GM21737 (cell line): Measurements from ENCODE around the gene CD200.
"Not testable (repeated sequence)": the region's sequence is repeated elsewhere in the genome, so short reads cannot be mapped to it uniquely, and the experiment has no call there.

Source experiments
- ATAC-seq: cut with Tn5 transposase; IDR thresholded peaks from one replicate; pipeline ENCODE4 v1.9.1; 2021; ENCODE audit warnings: mild to moderate bottlenecking, moderate library complexity; ENCODE audit not compliant: unreplicated experiment

CD200 gene

DNA sequence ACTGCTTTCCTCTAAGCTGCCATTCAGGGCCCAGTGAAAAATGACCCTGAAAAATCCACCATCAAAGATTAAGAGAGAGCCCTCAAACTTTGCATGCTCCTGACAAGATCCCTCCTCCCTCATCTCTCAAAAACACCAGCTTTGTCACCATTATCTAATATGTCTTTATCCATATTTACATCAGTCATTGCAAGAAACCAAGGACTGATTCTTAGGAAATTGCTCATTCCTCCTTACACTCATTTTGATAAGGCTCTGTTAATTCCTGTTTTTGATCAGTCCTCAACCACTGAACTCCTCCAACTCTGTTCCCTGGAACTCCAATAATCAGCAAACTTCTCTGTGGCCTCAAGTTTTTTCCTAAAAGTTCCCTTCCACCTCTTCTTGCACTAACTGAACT is 51.8 kb downstream of the CD200 start:
- ATAC-seq: no peak

DNA sequence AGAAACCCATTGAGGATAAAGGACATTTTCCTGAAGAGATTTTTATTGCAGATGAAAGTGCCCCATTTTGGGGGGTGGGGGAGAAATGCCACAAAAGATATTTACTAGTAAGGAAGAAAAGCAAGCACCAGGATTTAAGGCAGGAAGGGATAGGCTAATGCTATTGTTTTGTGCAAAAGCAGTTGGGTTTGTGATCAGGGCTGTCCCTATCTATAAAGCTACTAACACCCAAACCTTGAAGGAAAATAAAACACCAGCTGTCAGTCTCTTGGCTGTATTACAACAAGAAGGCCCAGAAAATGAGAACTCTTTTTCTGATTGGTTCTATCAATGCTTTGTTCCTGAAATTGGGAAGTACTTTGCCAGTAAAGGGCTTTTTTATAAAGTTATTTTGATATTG is 56.0 kb downstream of the CD200 start:
- no peak for ATAC-seq

DNA sequence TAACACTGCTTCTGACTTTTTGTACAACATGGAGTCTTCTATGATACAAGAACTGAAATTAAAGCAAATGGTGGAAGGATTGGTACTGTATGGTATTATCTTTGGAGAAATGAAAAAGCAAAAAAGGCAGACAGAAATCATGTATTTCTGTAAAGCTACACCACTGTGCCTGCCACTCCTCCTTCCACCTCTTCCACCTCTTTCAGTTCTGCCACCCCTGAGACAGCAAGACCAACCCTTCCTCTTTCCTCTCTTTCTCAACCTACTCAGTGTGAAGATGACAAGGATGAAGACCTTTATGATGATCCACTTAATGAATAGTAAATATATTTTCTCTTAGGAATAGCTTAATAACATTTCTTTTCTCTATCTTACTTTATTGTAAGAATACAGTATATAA is 57.0 kb downstream of the CD200 start:
- no peak for ATAC-seq

DNA sequence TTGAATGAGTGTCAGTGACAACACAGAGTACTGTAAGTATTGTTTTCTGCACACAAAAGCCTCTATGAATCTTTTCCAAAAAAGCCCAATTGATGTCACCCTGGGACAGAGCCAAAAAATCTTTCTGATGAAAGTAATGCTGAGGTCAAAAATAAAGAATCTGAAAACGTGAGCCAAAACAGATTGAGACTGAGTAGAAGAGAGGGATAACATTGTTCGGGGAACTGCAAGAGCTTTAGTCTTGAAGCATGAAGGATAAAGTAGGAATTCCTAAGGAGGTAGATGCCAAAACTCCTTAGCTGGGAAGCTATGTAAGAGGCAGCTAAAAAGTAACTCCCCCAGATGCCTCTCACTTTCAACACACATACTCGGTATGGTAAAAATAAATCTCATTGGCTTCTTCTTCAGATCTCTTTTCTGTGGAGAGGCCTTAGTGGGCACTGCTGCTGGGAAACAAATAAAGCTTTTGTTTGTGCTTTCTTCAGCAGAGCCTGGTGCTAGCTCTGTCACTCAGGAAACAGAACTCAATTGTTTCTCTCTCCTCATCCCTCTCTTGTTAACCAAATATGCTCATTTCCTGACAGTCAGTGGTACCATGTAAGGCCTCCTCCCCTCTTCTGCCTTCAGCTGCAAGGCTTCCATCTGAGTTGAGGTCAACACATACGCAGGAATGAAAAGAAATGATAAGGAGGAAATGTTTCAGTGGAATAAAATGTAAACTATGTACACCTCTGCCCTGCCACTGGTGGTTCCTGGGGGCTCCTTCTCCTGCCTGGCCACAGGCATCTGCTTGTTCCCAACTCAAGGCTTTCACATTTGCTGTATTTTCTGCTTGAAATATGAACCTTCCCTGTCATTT is 58.1 kb downstream of the CD200 start:
- no peak for ATAC-seq

DNA sequence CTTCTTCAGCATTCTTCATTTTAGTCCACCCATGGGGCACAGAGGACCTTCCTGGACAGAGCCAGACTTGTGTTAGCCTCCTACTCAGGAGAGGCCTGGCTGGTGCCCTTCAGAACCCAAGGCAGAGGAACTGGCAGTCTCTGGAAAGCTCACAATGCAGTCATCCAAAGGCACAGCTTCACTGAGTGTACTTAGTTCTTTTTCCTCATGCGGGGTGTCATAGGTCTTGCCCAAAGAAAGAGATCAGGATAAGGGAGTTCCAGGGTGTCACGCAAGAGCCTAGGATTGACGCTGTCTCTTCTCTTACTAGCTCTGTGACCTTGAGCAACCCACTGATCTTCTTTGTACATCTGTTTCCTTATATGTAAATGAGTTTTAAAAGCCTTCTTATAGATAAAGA is 58.7 kb downstream of the CD200 start:
- ATAC-seq: no peak

DNA sequence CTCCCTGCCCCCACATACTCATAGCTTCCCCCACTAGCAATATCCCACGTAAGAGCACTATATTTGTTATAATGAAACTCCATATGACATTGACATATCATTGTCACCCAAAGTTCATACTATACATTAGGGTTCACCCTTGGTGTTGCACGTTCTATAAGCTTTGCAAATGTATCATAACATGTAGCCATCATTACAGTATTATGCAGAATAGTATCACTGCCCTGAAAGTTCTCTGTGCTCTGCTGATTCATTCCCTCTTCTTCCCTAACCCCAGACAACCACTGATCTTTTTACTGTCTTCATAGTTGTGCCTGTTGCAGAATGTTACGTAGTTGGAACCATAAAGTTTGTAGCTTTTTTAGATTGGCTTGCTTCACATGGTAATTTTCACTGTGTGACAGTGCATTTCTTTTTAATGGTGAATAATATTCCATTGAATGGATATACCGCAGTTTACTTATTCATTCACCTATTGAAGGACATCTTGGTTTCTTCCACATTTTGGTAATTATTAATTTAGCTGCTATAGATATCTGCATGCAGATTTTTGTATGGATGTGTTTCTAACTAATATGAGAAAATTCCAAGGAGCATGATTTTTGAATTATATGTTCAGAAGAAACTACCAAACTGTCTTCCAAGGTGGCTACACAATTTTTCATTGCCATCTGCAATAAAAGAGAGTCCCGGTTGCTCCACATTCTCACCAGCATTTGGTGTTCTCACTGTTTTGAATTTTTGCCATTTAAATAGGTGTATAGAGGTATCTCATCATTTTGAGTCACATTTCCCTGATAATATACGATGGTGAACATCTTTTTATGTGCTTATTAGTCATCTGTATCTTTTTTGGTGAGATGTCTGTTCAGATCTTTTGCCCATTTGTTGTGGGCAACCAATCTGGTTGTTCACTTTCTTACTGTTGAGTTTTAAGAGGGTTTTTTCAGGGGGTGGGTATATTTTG is 59.7 kb downstream of the CD200 start:
- no peak for ATAC-seq

DNA sequence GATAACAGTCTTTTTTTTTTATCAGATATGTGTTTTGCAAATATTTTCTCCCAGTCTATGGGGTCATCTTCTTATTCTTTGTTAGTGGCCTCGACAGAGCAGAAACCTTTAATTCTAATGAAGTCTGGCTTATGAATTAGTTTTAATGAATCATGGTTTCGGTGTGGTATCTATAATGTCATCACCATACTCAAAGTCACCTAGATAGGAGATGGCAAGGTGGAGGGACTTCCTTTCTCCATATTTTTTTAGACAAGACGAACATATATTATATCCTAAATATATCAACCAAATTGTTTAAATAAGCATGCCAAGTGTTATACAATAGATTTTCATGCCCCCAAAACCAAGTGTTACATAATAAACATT is 60.4 kb downstream of the CD200 start:
- no peak for ATAC-seq

DNA sequence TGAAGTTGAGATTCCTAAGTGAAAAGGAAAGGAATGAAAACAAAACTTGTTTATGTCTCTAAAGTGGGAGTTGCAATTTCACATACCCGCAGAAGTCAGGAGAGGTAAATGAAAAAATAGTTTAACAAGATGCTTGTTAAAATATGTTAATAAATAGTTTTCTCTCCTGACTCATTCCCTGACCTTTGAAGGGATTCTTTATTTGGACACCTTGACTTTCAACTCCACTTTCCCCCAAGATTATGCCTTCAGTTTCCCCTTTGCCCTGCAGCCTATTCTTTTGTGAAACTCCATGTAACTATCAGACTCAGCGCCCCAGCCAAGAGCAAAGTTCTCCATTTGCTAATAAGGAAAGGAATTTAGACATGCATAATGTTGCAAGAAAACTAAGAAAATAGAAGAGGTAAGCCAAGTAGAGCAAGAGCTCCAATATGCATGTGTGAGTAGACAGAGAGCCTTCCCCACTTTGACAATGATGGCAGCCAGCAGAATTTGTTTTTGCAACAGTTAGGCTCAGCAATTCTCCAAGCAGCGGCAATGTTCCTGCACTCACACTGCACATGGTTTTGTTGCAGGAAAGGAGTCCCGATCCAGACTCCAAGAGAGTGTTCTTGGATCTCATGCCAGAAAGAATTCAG is 61.2 kb downstream of the CD200 start:
- ATAC-seq: no peak

DNA sequence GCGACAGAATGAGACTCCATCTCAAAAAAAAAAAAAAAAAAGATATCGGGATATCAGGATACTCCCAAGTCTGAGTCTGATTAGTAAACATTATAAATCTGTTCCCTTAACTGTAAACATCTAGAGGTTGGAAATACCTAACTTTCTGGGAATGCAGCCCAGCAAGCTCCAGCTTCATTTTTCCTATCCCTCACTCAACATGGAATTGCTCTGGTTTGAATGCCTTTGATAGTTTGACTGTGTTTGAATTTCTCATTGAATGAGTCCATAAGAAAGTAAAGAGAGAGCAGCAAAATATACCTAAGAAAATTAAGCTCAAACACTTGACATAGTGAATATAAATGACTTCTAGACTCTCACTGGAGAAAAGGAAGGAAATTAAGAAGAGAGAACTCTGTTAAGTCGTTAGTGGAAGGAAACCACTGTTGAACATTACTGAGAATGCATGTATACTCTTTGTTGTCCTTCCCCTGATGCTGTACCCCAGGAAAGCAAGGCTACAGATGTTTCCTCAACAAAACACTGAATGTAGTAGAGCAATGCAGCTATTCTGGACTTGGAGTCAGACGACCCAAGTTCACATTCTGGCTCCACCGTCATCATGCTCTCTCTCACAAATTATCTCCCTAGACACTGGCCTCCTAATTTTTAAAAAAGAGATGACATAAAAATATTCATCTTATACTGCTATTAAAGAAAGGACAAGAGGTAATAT is 62.4 kb downstream of the CD200 start:
- no peak for ATAC-seq

DNA sequence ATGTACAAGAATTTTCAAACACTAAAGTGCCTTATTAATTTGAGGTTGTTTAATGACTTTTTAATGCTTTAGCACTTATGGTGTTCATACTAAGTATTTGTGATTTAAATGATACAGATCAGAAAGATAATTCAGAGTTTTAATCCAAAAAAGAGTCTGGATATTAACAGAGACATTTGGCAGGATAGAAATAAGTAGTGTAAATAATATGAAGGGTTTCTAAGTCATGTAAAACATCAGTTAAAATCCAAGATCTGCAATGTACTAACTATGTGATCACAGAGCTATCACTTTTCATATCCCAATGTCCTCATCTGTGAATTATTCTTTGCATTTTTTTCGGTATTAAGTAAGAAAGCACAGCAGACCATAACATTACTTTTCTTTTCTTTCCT is 62.9 kb downstream of the CD200 start:
- ATAC-seq: no peak

DNA sequence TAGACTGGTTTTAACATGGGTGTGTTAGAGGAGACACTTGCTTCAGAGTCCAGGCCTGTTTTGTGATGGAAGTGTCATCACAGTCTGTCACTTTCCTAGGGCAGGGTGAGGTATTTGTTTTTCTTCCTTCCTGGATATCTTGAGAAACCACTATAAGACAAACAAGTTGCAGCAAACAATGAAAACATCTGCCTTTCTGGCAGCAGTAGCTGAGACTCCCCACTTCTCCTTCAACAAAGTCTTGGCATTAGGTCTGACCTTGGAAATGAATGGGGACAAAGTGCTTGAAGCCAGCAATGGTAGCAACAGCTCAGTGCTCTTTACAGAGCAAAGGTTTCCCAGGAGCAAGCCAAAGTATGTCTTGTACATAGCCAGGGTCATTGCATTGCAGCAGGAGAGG is 64.6 kb downstream of the CD200 start:
- no peak for ATAC-seq

DNA sequence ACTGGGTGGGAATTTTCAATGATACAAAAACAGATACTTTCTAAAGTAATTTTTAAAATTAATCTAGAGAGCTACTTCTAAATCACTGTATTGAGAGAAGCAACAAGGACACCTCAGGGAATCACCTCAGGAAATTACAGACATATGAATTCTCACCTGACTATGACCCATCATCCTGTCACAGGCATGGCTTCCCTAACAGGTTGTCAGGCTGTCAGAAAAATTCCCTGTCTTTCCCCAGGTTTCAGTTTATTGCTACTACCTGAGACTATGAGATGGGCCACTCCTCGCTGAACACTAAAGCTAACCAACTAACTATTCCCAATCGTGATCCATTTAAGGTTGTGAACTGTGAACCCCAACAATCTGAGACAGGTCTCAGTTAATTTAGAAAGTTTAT is 66.1 kb downstream of the CD200 start:
- ATAC-seq: no peak

DNA sequence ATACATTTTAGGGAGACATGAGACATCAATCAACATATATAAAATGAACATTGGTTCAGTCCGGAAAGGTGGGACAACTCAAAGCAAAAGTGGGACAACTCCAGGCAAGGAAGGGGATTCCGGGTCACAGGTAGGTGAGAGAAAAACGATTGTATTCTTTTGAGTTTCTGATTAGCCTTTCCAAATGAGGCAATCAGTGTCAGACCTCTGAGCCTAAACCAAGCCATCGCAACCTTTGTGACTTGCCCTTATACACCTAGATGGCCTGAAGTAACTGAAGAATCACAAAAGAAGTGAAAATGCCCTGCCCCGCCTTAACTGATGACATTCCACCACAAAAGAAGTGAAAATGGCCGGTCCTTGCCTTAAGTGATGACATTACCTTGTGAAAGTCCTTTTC is 66.6 kb downstream of the CD200 start:
- not testable (repeated sequence) for ATAC-seq

DNA sequence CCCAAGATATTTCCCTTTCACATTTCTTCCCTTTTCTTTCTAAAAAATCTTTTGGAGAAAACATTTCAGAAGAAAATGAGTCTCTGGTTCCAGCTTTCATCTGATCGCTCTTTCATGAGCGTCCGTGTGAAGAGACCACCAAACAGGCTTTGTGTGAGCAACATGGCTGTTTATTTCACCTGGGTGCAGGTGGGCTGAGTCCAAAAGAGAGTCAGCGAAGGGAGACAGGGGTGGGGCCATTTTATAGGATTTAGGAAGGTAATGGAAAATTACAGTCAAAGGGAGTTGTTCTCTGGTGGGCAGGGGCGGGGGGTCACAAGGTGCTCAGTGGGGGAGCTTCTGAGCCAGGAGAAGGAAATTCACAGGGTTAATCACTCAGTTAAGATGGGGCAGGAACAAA is 67.4 kb downstream of the CD200 start:
- not testable (repeated sequence) for ATAC-seq

DNA sequence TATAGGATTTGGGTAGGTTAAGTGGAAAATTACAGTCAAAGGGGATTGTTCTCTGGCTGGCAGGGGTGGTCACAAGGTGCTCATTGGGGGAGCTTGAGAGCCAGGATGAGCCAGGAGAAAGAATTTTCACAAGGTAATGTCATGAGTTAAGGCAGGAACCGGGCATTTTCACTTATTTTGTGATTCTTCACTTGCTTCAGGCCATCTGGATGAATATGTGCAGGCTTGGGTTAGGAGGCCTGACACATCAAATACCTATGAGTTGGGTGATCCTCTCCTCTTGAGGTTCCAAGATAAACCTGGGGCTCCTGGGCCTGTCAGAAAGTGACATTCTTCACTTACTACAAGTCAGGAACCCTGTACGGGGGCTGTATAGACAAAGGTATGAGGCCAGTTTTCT is 68.7 kb downstream of the CD200 start:
- ATAC-seq: no peak

DNA sequence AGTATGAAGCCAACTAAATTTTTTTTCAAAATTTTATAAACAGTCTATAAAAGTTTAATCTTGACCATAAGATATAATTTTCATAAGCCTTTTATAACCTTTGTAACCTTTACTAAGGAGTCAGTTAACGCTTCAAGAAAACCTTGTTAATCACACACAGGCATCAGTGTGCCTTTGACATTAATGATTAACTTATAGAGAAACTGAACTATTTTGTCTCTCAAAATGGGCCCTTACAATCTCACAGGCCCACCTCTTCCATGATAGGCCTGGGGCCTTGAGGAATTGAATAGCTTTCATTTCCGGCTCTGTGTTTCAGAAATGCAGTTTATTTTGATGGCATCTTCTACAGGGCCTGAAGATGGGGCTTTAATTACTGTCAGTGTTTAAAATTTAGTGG is 70.1 kb downstream of the CD200 start:
- no peak for ATAC-seq

DNA sequence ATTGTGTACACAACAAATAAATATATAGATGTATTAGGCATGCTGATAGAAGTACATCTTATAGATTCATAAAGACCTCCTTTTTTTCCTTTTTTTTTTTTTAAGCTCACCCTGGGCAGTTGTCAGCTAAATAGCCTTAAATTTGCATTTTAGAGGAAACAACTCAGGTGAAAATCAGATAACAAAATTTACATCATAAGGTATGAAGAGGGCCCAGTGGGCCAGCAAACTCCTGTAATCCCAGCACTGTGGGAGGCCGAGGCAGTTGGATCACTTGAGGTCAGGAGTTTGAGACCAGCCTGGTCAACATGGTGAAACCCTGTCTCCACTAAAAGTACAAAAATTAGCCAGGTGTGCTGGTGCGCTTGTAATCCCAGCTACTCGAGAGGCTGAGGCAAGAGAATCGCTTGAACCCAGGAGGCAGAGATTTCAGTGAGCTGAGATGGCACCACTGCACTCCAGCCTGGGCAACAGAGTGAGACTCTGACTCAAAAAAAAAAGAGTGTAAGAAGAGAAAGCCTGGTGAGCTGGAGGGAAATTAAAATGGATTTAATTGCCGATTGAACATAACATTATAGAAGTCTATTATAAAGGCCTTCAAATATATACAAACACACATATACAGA is 72.1 kb downstream of the CD200 start:
- not testable (repeated sequence) for ATAC-seq

DNA sequence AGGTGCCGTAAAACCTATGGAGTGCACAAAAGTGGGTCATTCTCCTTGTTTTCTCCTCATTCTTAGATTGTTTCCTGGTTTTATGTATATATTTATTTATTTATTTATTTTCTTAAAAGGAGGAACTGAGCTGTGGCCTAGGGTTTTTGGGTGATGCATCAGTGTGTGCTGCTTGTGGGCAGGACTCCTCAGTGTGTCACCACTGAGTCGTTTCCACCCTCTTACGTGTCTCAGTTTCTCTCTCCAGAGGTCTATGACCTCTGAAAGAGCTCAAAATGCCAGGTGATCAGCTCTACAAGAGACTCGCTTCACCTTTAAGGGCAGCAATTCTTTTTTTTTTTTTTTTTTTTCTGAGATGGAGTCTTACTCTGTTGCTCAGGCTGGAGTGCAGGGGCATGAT is 72.9 kb downstream of the CD200 start:
- no peak for ATAC-seq

DNA sequence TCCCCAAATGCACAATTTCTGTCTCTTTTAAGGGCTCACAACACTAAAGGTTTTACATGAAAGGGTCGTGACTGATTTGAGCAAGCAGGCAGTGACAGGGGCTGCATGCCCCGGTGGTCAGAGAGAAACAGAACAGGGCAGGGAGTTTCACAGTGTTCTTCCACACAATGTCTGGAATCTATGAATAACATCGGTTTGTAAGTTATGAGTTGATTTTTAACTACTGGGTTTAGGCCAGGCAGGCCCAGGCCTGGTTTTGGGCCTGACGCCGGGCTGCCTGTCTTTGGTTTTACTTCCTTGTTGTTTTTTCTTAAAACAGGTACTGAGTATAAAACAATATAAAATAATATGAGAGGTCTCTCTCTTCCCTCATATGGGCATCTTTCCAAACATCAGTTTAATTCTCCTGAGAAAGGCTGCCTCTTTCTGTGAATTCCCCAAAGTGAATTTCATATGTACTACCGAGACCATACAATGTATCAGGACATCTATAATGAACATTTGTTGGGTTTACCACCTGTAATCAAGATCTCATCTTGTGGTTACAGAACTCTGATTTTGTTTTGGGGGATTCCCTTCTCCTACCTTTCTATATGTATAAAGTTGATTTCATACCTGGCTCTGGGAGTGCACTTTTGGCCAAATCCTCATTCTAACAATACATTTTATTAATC is 74.4 kb downstream of the CD200 start:
- no peak for ATAC-seq
